Measurements from ENCODE around the gene CCDC152.
A peak's percentile ranks its signal among the peaks of the same experiment; 100 is the strongest.

Gene CCDC152

DNA sequence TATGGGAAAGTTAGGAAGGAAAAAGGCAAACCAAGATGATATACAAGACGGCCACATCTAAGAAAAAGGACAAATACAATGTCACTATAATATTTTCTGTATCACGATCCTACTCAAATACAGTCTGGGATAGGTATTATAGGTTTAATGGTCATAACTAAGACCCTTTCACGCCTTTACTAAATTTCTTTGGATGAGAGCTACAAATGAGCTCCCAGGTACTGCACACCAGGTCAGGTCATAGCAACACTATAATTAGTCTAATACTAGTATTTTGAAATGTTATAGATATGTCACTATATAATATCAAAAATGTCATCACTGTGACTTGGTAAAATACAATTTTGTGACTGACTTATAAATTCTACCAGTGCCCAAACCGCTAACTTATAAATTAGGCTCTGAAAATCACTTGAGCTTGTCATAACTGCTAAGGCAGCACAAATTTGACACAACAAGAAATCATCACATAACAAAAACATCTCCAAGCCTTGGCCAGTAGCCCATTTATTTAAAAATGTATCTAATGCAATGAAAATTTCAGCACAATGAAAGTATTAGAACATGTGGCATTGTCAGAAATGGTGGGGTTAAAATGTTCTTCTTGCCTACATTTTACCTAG, 48.2 kb downstream of the CCDC152 start:
- no peak overlapping the region for H3K4me3 ChIP-seq (ENCODE audit: low read length)
- TF ChIP-seq, protein P1, sequence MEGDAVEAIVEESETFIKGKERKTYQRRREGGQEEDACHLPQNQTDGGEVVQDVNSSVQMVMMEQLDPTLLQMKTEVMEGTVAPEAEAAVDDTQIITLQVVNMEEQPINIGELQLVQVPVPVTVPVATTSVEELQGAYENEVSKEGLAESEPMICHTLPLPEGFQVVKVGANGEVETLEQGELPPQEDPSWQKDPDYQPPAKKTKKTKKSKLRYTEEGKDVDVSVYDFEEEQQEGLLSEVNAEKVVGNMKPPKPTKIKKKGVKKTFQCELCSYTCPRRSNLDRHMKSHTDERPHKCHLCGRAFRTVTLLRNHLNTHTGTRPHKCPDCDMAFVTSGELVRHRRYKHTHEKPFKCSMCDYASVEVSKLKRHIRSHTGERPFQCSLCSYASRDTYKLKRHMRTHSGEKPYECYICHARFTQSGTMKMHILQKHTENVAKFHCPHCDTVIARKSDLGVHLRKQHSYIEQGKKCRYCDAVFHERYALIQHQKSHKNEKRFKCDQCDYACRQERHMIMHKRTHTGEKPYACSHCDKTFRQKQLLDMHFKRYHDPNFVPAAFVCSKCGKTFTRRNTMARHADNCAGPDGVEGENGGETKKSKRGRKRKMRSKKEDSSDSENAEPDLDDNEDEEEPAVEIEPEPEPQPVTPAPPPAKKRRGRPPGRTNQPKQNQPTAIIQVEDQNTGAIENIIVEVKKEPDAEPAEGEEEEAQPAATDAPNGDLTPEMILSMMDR (conservative IDR thresholded peaks at IDR 0.05; ENCODE audit: low read depth, low read length), result no peak
- no peak for DNase-seq (ENCODE audit: low read depth)

DNA sequence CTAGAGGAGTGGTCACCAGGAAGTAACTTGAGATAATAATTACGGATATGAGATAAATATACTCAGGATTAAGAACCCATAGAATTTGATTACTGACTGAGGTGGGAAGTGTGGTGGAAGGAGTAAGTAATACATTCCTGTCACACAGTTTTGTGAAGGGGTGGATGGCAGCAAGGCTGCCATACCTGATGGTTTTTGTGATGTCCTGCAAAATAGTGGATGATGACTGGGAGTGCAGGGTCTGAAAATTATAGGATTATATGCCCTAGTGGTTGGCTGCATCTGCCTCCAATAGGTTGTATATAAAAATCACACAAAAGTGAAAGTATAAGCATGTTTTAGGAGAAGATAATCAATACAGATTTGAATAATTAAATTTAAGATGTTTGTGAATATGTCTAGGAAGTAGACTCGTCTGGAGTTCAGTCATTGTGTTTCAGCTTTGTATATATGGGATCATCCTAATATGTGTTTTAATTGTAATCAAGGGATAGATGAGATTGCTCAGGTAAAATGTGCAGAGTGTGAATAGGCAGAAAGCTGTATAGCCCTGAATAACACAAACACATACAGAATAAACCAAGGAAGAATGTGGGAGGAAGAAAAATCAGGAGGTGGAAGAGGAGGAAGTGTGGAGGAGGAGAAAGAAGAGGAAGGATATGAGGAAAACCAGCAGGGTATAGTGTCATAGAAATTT, 49.5 kb downstream of the CCDC152 start:
- no peak overlapping the region for H3K4me3 ChIP-seq (ENCODE audit: low read length)
- TF ChIP-seq, protein P1 (conservative IDR thresholded peaks at IDR 0.05; ENCODE audit: low read depth, low read length), result no peak
- no peak for DNase-seq (ENCODE audit: low read depth)

DNA sequence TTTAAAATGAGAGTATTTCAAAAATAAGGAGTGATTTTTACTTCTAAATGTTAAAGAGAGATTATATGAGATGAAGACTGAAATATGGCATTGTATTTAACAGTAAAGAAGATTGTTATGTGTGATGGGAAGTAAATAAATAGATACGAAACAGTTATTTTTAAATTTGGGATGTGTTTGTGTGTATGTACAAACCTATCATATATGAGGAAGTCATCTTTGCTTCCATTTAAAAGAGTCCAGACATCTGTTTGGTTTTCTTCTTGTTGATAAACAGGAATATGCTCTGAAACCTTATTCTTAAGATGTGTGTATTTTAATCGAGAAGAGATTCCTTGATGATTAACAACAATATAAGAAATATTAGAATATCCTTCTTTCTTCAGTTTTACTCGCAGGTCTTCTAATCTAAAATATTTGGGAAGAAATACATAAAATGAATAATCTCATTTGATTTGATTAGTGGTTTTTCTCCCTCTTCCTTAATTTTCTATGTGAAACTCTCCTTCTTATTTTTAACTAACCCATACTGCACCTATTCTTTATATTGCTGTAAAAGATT, 50.2 kb downstream of the CCDC152 start:
- no peak for DNase-seq (ENCODE audit: low read depth)
- TF ChIP-seq, protein P1 (conservative IDR thresholded peaks at IDR 0.05; ENCODE audit: low read depth, low read length), result no peak
- no peak overlapping the region for H3K4me3 ChIP-seq (ENCODE audit: low read length)

DNA sequence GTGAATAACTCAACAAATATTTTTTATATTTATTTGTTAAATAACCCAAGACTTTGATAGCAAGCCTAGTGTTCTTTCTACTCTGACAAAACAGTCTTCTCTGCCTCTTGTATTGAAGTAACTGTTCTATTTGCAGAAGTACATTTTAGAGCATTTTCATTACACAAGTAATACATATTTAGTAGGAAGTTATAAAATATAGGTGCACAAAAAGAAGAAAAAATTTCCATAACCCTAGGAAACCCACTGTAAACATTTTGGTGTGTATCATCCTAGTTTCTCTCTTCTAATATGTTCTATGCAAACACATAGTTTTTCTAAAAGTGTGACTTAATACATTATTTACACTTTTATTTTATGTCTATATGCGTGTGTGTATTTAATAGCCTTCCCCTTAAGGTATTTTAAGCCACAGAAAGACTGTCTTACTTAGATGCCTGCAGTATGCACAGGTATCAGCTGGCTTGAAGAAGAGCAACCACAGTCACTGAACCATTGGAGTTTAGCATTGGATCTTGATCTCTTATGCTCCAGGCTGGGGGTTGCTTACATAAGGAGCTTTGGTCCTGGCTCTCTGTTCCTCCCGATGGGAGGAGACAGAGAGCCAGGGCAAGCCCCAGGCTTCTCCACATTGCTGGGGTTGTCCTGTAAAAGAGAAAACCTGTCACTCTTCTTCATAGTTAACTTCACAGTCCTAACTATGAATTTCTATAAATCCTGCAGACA, 51.3 kb downstream of the CCDC152 start:
- TF ChIP-seq, protein P1 (conservative IDR thresholded peaks at IDR 0.05; ENCODE audit: low read depth, low read length), result no peak
- no peak for DNase-seq (ENCODE audit: low read depth)
- no peak overlapping the region for H3K4me3 ChIP-seq (ENCODE audit: low read length)

DNA sequence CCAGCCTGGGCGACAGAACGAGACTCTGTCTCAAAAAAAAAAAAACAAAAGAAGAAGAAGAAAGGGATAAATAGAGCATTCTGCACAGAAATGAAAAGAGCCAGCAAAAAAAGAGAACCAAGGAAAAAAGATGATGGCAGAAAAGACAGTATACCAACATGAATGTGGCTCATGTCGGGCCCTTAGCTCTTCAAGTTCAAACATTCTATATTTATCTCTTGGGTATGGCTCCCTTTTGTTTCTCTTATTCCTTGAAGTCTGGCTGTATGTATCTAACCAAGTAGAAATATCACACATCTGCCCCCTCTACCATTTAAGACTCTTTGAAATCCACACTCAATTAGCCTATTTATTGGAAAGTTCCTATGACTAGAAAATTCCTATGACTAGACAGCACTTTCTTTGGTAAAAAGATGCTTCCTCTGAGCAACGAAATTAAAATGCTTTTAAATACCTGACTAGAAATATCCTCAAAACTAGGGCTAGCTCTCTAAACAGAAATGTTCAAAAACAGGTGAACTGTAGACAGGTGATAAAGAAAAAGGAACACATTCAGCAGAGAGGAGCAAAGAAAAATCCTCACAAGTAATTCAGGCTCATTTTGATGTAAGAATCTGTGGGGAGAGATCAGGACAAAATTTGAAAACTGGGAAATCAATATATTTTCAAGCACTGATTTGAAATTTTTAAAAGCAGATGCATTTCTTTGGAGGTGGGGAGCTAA, 52.4 kb downstream of the CCDC152 start:
- DNase-seq (ENCODE audit: low read depth), result no peak
- no peak overlapping the region for H3K4me3 ChIP-seq (ENCODE audit: low read length)
- TF ChIP-seq, protein P1 (conservative IDR thresholded peaks at IDR 0.05; ENCODE audit: low read depth, low read length), result no peak

DNA sequence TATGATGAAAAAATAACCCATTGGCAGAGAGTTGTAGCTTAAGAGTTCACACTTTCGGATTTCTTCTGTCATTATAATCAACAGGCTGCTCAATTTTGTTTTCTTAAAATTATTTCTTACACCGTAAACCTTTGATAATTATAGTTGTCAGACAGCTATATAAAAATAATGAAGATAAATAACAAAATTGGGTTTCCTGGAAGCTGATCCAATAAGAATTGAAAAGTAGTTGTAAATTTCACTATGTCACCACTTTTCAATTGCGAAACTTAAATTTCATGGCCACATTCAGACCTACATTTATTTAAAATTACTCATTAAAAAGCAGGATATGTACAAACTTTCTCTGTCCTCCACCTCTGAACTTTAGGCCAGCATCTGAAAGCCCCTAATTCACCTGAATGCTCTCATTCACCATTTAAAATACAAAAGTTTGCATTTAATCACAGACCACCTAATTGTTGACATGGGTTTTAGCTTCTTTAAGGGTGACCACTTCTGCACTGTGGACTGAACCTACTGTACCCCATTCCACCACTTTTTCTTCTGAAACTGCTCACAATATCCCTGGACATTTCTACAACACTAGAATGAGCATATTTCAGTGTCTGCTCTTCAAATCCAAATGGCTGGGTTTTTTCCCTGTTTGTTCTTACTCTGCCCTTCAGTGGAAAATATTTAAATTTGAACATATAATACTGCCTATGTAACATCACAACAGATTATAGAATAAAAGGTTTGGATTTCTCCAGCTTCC, 54.4 kb downstream of the CCDC152 start:
- TF ChIP-seq, protein P1 (conservative IDR thresholded peaks at IDR 0.05; ENCODE audit: low read depth, low read length), result no peak
- H3K4me3 ChIP-seq (ENCODE audit: low read length), result peak overlapping the region; percentile 36
- no peak for DNase-seq (ENCODE audit: low read depth)

All from retinal pigment epithelial cell (primary cell).